Prostate gland (tissue), 2 donors: Measurements from ENCODE around the gene CENATAC. TPM values are rescaled to one million over a fixed set of nuclear protein-coding genes. Genes with fewer than 3 reads are reported as not detected.

Experiments used
- DNase-seq: peaks from one replicate; pipeline ENCODE4 v3.0.0-alpha.2; 2019; ENCODE audit warnings: low spot score
- H3K27ac ChIP-seq, 2 donors: fragments of 200-600 bp; sonication (generic); 2 replicates each; pipeline ENCODE4 v1.5.1; 2017 to 2019
- H3K27me3 ChIP-seq: fragments of 200-600 bp; sonication (generic); replicated peaks from 2 replicates; pipeline ENCODE4 v1.5.1; 2019; ENCODE audit not compliant: insufficient read depth
- H3K36me3 ChIP-seq, 2 donors: fragments of 200-600 bp; sonication (generic); 1 replicate in 1 of 2; 2 replicates in 1 of 2; pipeline versions ENCODE4 v1.5.1 to v1.8.1; 2017 to 2019
- H3K4me1 ChIP-seq: fragments of 200-600 bp; sonication (generic); replicated peaks from 2 replicates; pipeline ENCODE4 v1.5.1; 2019
- H3K4me3 ChIP-seq, 2 donors: fragments of 200-600 bp; sonication (generic); 2 replicates each; pipeline ENCODE4 v1.5.1; 2017 to 2019
- H3K9me3 ChIP-seq: fragments of 200-600 bp; sonication (generic); 2 replicates; pipeline ENCODE4 v1.5.1; 2017
- CTCF ChIP-seq, 4 experiments: fragments of 200-600 bp in 2 of 4; fragments of 450-650 bp in 2 of 4; sonication (generic) in 2 of 4; IDR thresholded peaks; 1 replicate in 3 of 4; 2 replicates in 1 of 4; pipeline ENCODE4 v1.5.1; 2016 to 2019; ENCODE audit warnings: antibody characterized with exemption in 4 of 4, mild to moderate bottlenecking in 2 of 4, moderate library complexity in 2 of 4
- POLR2A ChIP-seq: fragments of 450-650 bp; IDR thresholded peaks from one replicate; pipeline ENCODE4 v1.6.1; 2016; ENCODE audit warnings: antibody characterized with exemption, mild to moderate bottlenecking
- WGBS: methylation state at CpG from one replicate; pipeline ENCODE4 v1.1.5; 2018; 5-methylcytosine and 5-hydroxymethylcytosine counted together
- intact Hi-C: fragments of 100-400 bp; cut with DNase I; formaldehyde crosslinking; loops from one replicate; pipeline ENCODE4 v1.14.2; 2022
- microRNA-seq: library from miRNA; unstranded; fragments of <30 nt; microRNA quantifications from one replicate; pipeline ENCODE4, GENCODE V29; 2016
- small RNA-seq, 2 donors: library from RNA; depleted of rRNA; stranded (forward); fragments of <200 nt; gene quantifications; one replicate each; pipeline ENCODE3, GENCODE V24; 2016
- total RNA-seq, 2 donors: library from RNA; depleted of rRNA; stranded (reverse); fragments of >200 nt; gene quantifications; one replicate each; pipeline ENCODE4 v1.1.0, GENCODE V29; 2016

Gene CENATAC
- total RNA-seq, 2 donors from 2014 or later = 19.4 to 44.5 TPM

- no peak for DNase-seq
- H3K4me1 ChIP-seq = peaks cover 9% of the 10 kb centered on the region
- H3K9me3 ChIP-seq = no peaks in the 10 kb centered on the region
- intact Hi-C loops = no loop called here
- H3K27ac ChIP-seq = no peak overlapping the region
- 56% methylated on average over 4 of the region's 4 CpGs for WGBS
- H3K4me3 ChIP-seq = no peak overlapping the region
- no peak for TF ChIP-seq POLR2A
- peak in 1 of 4 experiments; percentile 22 for TF ChIP-seq CTCF (IDR thresholded peaks at IDR 0.05)
- H3K36me3 ChIP-seq = no peaks in the 10 kb centered on the region
- H3K27me3 ChIP-seq = no peaks in the 10 kb centered on the region
Observed at GRCh38 chr11:119065369-119065768, 67.4 kb downstream of the CENATAC start.

Small RNA genes within 50 kb of the gene (microRNA-seq; reads per million reads assigned to microRNA genes)
- 0.42 reads per million for gene MIR3656

Small RNA genes within 50 kb of the gene (small RNA-seq; reads per million reads assigned to genes)
- gene AP003392.2 (0 reads per million in 2 donors), gene RF00017 (0 reads per million in 2 donors), gene RF00019 (0 reads per million in 2 donors)

Other genes with a start within 250 kb of the CENATAC start
- gene DDX6, start 207.0 kb upstream of the CENATAC start, total RNA-seq = 100 to 1,000 TPM; 122 to 127 TPM
- gene CXCR5, start 114.2 kb upstream of the CENATAC start, total RNA-seq = under 1 TPM in 1 of 2 donors, not detected in 1; 0.17 TPM
- 10 to 100 TPM; 46.6 to 56.8 TPM for gene BCL9L, start 72.2 kb upstream of the CENATAC start, total RNA-seq
- not detected for gene UPK2, start 41.8 kb upstream of the CENATAC start, total RNA-seq
- 1 to 10 TPM in 1 of 2 donors, not detected in 1; 1.8 TPM for gene FOXR1, start 26.4 kb upstream of the CENATAC start, total RNA-seq
- gene RPS25, start 20.2 kb downstream of the CENATAC start, total RNA-seq = 1,000 to 10,000 TPM in 1 of 2 donors, 100 to 1,000 TPM in 1; 949 to 1,730 TPM
- 10 to 100 TPM; 79.8 to 83.5 TPM for gene TRAPPC4, start 20.6 kb downstream of the CENATAC start, total RNA-seq
- gene SLC37A4, start 32.7 kb downstream of the CENATAC start, total RNA-seq = 10 to 100 TPM; 36.2 to 58.7 TPM
- gene HYOU1, start 59.1 kb downstream of the CENATAC start, total RNA-seq = 100 to 1,000 TPM; 115 to 149 TPM
- gene VPS11, start 69.7 kb downstream of the CENATAC start, total RNA-seq = 10 to 100 TPM; 41.1 to 49.1 TPM
- gene HMBS, start 86.7 kb downstream of the CENATAC start, total RNA-seq = 10 to 100 TPM in 1 of 2 donors, 1 to 10 TPM in 1; 9.2 to 14.3 TPM
- gene DPAGT1, start 103.7 kb downstream of the CENATAC start, total RNA-seq = 10 to 100 TPM; 39.6 to 49.6 TPM
- gene C2CD2L, start 109.2 kb downstream of the CENATAC start, total RNA-seq = 1 to 10 TPM; 5.1 to 9.0 TPM
- gene HINFP, start 123.4 kb downstream of the CENATAC start, total RNA-seq = 10 to 100 TPM; 22.1 to 41.7 TPM
- gene ABCG4, start 150.9 kb downstream of the CENATAC start, total RNA-seq = under 1 TPM in 1 of 2 donors, not detected in 1; 0.85 TPM
- 10 to 100 TPM; 18.8 to 26.1 TPM for gene NLRX1, start 170.6 kb downstream of the CENATAC start, total RNA-seq
- not detected for gene NHERF4, start 187.3 kb downstream of the CENATAC start, total RNA-seq
- 10 to 100 TPM in 1 of 2 donors, 1 to 10 TPM in 1; 9.8 to 38.8 TPM for gene CBL, start 208.2 kb downstream of the CENATAC start, total RNA-seq